Measurements from ENCODE around the gene OR9K2. TPM values are rescaled to one million over a fixed set of nuclear protein-coding genes. Genes with fewer than 3 reads are reported as not detected.
"Not testable (repeated sequence)": the region's sequence is repeated elsewhere in the genome, so short reads cannot be mapped to it uniquely, and the experiment has no call there.

OR9K2 gene
- total and polyA plus RNA-seq, 10 donors, result not detected

DNA sequence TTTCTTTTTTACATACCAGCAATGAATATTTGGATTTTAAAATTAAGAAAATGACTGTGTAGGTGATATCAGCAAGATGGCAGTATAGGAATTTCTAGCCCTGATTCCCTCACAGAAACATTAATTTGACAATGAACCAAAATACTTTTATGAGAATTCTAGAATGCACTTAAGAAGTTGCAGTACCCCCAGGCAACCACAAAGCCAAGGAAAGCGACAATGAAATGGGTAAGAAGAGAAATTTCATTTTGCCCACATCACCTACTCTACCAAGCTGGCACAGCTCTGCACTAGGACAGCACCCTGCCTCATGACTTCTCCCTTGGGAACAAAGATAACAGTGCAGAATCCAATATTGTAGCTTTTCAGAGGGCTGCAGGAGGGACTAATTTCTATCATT, 6.6 kb downstream of the OR9K2 start:
- no peak for DNase-seq
- Histone ChIP-seq H3K4me1 (no peaks in the 10 kb centered on the region), H3K27me3 (replicated peaks in 1 of 7) (peaks cover 0 to 44% (median 0%) of the 10 kb centered on the region in 7 donors), H3K27ac (no peak overlapping the region), H3K4me3 (no peak overlapping the region), H3K36me3 (no peaks in the 10 kb centered on the region), H3K9me3 (peaks cover 0 to 4% (median 0%) of the 10 kb centered on the region in 8 donors)
- TF ChIP-seq POLR2A (IDR thresholded peaks at IDR 0.05) (no peak), POLR2AphosphoS5 (IDR thresholded peaks at IDR 0.05) (no peak)
- TF ChIP-seq, protein P1, sequence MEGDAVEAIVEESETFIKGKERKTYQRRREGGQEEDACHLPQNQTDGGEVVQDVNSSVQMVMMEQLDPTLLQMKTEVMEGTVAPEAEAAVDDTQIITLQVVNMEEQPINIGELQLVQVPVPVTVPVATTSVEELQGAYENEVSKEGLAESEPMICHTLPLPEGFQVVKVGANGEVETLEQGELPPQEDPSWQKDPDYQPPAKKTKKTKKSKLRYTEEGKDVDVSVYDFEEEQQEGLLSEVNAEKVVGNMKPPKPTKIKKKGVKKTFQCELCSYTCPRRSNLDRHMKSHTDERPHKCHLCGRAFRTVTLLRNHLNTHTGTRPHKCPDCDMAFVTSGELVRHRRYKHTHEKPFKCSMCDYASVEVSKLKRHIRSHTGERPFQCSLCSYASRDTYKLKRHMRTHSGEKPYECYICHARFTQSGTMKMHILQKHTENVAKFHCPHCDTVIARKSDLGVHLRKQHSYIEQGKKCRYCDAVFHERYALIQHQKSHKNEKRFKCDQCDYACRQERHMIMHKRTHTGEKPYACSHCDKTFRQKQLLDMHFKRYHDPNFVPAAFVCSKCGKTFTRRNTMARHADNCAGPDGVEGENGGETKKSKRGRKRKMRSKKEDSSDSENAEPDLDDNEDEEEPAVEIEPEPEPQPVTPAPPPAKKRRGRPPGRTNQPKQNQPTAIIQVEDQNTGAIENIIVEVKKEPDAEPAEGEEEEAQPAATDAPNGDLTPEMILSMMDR (IDR thresholded peaks at IDR 0.05 in 8 of 11, conservative IDR thresholded peaks at IDR 0.05 in 3 of 11), result no peak
- WGBS, 5 donors, result 46 to 79% (median 69%) methylated on average over 1 of the region's 1 CpG
- intact Hi-C loops (cut with DNase I; ENCODE audit: low total_unique reads), result no loop called here

- intact Hi-C loops (cut with DNase I; ENCODE audit: low total_unique reads), result no loop called here
- WGBS, 5 donors, result 39 to 46% (median 43%) methylated on average over 3 of the region's 3 CpGs
- no peak overlapping the region for H3K4me3 ChIP-seq
- H3K36me3 ChIP-seq, result no peaks in the 10 kb centered on the region
- no peak for TF ChIP-seq POLR2AphosphoS5 (IDR thresholded peaks at IDR 0.05)
- TF ChIP-seq, protein P1 (IDR thresholded peaks at IDR 0.05 in 8 of 11, conservative IDR thresholded peaks at IDR 0.05 in 3 of 11), result peak in 9 of 11 experiments; percentile 15 to 65 (median 57)
- no peak for DNase-seq
- H3K9me3 ChIP-seq, result peaks cover 0 to 9% (median 2%) of the 10 kb centered on the region in 8 donors
- peaks cover 0 to 3% (median 0%) of the 10 kb centered on the region in 7 donors for H3K27me3 ChIP-seq (replicated peaks in 1 of 7)
- H3K4me1 ChIP-seq, result peaks cover 0 to 4% (median 0%) of the 10 kb centered on the region in 6 donors
- H3K27ac ChIP-seq, result no peak overlapping the region
These were observed 16.7 kb downstream of the OR9K2 start for GRCh38 chr12:55142669-55143565.

GRCh38 chr12:55143566-55143870, 17.3 kb downstream of the OR9K2 start:
- no peak overlapping the region for H3K27ac ChIP-seq
- 6 to 25% (median 21%) methylated on average over 1 of the region's 1 CpG for WGBS, 5 donors

GRCh38 chr12:55167010-55167640, 40.9 kb downstream of the OR9K2 start:
- H3K9me3 ChIP-seq; H3K27me3 ChIP-seq (replicated peaks in 1 of 7); H3K4me1 ChIP-seq; DNase-seq; H3K4me3 ChIP-seq; intact Hi-C loops (cut with DNase I; ENCODE audit: low total_unique reads); H3K36me3 ChIP-seq; H3K27ac ChIP-seq: not testable (repeated sequence)
- 86 to 92% (median 90%) methylated on average over 19 to 24 of the region's 24 CpGs for WGBS, 5 donors

More at GRCh38 chr12:55143566-55143870, 17.3 kb downstream of the OR9K2 start:
- TF ChIP-seq POLR2AphosphoS5 (IDR thresholded peaks at IDR 0.05), result no peak
- TF ChIP-seq, protein P1 (IDR thresholded peaks at IDR 0.05 in 8 of 11, conservative IDR thresholded peaks at IDR 0.05 in 3 of 11), result peak in 4 of 11 experiments; percentile 1 to 38 (median 28)
- H3K4me1 ChIP-seq, result peaks cover 0 to 4% (median 0%) of the 10 kb centered on the region in 6 donors
- peaks cover 0 to 7% (median 0%) of the 10 kb centered on the region in 7 donors for H3K27me3 ChIP-seq (replicated peaks in 1 of 7)
- no peak for DNase-seq
- H3K4me3 ChIP-seq, result no peak overlapping the region
- no peaks in the 10 kb centered on the region for H3K36me3 ChIP-seq
- intact Hi-C loops (cut with DNase I; ENCODE audit: low total_unique reads), result no loop called here
- peaks cover 0 to 9% (median 2%) of the 10 kb centered on the region in 8 donors for H3K9me3 ChIP-seq

All from spleen (tissue), 11 donors.